HT-29 (cell line): ENCODE data around the gene MAGI2. TPM values are rescaled to one million over a fixed set of nuclear protein-coding genes. Genes with fewer than 3 reads are reported as not detected.

Experiments used
- DNase-seq: peaks from one replicate; pipeline ENCODE4 v3.0.0-alpha.2; 2015; ENCODE audit warnings: low spot score
- total RNA-seq: library from RNA; depleted of rRNA; stranded (reverse); fragments of >200 nt; shearing (Covaris generic); gene quantifications from 2 replicates; pipeline ENCODE4 v1.2.3, GENCODE V29; 2014

Gene MAGI2
- total RNA-seq, 1 experiment from 2014 or later, result 0.23 TPM

DNA sequence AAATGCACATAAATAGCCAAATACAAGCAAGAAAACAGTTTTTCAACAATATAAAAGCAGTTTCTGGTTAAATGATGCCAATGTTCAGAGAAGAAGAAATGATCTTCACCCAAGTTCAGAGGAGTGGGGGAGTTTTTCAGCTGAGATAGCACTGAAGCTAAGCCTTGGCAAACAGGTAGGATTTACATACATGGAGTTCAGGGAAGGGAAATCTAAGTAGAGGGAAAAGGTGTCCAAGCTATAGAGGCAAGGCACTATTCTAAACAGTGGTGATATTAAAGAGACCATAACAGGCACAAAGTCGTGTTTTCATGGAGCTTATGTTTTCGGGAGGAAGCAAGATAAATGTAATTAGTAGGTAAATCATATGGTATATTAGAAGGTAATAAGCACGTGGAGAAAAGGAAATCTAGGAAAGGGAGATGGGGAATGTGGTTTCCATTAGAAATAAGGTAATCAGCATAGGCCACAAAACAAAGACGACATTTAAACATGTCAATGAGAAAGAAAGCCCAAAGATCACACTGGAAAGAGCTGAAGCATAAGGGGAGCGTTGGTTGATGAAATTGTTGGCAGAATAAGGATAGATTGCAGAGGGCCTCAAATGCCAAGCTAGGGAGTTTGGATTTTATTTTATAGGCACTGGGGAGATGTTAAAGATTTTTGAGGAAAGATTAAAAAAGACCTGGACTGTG, 704.3 kb downstream of the MAGI2 start:
- no peak for DNase-seq

DNA sequence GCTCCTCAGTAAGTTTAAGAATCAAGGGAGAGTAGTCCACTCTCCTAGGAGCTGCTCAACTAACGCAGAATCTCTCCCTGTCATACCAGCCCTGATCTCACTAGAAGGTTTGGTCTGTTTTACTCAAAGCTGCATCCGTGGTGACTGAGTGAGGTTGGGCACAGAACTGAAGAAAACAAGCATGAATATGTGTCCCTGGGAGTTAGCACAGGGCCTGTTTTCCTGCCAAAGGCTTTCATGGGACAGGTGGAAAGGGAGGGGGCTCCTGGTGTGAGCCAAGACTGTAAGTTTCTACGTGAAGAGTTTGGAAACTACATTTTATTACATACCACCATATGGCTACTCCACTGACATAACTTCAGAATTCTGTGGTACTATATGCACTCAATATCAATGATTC, 705.9 kb downstream of the MAGI2 start:
- no peak for DNase-seq

DNA sequence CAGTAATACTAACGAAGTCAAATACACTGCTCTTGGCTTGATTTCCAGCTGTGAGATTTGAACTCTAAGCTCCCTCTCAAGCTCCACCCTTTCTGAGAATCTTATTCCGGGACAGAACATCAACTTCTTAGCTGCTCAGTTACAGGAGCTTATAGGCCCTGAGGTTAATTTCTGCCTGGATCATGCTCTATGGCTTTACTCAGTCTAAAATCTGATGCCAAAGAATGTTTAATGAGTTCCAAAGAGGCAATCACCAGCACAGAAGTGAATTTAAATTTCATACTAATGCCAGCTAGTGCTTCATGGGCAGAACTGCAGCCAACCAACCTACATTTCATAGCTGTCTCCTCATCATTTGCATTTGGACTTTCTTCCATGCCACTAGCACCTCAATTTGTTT, 707.2 kb downstream of the MAGI2 start:
- DNase-seq, result no peak

- no peak for DNase-seq
Measured at GRCh38 chr7:78742694-78743093, 710.8 kb downstream of the MAGI2 start.

DNA sequence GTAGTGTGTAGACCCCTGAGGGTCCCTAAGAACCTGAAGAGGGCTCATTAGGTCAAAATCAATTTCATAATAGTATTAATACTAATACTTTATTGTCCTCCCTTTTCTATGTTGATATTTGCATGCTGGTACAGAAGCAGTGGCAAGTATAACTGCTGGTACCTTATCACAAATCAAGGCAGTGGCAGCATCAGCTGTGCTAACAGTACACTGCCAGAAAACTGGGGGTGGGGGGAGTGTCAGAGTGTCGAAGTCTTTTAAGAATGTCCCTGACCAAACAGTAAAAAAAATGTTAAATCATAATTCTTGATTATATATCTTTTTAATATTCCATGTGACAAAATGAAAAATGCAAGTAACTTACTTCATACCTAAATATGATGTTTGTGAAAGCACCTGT, 716.9 kb downstream of the MAGI2 start:
- no peak for DNase-seq

DNA sequence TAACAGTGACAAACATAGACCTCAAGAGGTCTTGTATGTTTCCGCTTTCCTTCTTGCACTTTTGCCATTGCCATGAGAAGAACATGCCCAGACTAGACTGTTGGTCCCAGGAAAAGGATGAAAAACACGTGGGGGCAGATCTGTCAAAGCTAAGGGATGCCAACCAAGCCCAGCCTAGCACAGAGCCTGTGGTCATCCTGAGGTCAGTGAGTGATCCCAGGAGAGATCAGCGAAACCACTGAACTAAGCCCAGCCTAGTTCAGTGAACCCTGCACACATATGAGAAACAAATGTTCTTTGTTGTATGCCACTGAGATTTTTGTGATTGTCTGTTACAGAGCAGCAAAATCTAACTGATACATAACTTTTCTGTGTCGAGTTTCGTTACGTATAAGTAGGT, 718.8 kb downstream of the MAGI2 start:
- no peak for DNase-seq

GRCh38 chr7:78720066-78720465, 733.4 kb downstream of the MAGI2 start:
- DNase-seq, result no peak

DNA sequence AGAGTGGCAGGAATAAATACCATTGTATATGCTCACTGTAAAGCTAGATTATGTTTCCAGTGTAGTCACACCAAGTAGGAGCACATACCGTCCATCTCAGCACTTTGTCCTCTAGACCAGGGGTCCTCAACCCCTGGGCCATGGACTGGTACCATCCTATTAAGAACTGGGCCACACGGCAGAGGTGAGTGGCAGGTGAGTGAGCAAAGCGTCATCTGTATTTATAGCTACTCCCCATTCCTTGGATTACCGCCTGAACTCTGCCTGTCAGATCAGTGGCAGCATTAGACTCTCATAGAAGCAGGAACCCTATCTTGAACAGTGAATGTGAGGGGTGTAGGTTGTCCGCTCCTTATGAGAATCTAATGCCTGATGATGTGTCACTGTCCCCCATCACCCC, 735.3 kb downstream of the MAGI2 start:
- DNase-seq, result no peak

DNA sequence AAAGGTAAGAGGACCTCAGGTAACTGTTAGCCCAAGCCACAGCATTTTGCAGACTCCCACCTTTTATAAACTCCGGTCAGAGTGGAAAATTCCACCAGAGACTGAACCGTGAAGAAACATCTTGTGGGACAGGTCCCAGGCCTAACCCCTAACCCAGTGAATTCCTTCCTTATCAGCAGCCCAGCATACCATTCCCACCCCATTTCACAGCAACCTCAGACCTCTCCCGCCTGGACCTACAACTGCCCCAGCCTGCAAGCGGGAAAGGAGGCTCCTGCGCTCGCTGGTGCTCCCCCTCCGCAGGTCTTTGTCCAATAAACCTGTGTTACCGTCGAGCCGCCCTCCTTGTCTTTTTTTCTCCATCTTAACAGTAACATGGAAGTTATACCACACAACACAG, 736.6 kb downstream of the MAGI2 start:
- DNase-seq, result peak; percentile 48

DNA sequence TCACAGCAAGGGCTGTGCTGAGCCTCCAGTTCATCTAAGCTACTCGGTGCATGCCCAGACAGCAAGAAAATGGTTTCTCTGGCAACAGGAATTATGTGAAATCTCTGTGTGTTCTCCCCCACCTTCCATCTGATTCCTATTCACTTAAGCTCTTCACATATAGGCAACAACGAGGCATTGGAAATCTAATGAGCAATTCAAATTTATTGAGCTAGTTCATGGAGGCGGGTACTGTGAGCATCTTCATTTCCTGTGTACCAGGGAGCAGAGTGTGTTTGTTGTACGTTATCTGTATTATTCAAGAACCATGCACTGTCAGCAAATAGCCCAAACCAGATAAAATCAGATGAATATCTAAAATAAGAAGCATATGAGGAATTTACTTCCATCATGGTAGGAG, 739.1 kb downstream of the MAGI2 start:
- no peak for DNase-seq

DNA sequence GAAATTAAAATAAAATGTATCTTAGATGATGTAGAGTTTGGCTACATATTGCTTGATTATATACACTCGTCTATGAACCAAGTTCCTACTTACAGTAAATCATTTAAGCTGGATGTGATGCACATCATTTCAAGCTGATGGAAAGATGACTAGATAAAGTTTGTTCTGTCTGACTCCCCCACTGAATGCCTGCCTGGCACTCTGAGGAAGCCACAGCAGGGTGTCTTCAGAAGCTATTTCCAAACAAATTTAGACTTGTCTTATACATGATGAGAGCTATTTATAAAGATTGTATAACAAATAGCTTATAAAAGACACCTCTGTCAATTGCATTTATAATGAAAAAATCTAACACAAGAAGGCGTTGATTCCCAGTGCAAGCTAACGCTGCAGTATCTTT, 741.4 kb downstream of the MAGI2 start:
- DNase-seq, result no peak

DNA sequence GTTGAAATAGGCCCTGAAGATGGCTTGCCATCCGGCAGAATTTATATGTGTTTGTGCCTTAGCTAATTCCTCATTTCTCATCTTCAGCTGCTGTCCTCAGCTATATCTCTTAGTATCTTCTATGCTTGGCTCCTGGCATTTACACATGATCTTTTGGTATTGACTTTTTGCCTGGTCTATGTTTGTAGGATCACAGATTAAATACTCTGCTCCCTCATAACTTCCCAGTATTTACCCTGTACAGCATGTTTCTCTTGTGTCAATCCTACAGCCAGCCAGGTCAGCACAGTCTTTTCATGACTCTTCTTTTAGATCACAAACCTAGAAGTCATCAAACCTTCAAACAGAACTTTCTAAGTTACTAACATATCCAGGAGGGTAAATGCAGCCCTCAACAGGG, 743.8 kb downstream of the MAGI2 start:
- peak; percentile 15 for DNase-seq

DNA sequence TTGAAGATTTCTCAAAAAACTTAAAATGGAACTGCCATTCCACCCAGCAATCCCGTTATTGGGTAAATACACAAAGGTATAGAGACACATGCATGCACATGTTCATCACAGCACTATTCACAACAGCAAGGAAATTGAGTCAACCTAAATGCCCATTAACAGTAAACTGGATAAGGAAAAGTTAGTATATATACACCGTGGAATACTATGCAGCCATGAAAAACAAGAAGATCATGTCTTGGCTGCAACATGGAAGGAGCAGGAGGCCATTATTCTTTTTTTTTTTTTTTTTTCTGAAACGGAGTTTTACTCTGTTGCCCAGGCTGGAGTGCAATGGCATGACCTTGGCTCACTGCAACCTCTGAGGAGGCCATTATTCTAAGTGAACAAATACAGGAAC, 749.0 kb downstream of the MAGI2 start:
- no peak for DNase-seq

- DNase-seq, result no peak
Measured at GRCh38 chr7:78703391-78703790, 750.1 kb downstream of the MAGI2 start.

DNA sequence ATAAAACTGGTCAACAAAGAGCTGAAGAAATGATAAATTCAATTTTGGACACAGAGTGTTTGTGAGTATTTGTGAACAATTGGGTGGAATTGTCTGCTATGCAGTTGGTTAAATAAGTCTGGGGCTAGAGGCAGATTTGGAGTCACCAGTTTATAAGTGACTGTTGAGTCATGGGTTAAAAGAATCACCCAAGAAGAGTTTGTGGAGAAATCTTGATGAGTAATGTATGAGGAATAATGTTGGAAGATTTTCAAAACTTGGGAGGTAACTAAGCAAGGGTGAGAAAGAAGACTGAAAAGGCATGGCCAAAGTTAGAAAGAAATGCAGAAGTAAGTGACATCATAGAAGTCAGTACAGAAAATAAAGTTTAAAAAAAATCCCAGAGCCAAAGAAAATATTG, 750.7 kb downstream of the MAGI2 start:
- no peak for DNase-seq

GRCh38 chr7:78695826-78696225, 757.6 kb downstream of the MAGI2 start:
- DNase-seq, result no peak

DNA sequence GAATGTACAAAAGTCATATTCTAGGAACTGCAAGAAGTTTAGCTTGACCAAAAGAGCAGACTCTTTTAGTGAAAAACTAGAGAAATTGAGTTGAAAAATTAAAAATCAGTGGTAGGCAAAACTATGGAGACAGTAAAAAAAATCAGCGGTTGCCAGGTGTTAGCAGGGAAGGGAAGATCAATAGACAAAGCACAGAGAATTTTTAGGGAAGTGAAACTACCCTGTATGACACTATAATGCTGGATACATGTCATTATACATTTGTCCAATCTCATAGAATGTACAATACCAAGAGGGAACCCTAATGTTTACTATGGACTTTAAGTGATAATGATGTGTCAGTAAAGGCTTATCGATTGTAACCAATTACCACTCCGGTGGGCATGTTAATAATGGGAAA, 761.9 kb downstream of the MAGI2 start:
- DNase-seq, result no peak

DNA sequence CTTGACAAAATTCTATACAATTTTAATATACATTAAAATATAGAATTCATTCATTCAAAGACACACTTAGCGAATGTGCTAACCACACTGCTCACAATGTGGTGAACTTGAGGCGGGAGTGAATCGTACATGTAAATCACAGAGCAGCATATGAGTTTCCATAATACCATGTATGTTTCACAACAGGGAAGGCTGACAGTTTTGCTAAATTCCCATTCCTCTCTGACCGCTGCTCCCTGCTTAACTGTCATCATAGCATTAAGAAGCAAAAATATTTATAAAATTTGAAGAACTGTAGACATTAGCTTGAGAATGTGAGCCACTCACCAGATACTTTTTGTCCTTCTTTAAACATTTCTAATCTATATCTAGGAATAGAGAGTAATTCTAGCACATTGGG, 763.3 kb downstream of the MAGI2 start:
- no peak for DNase-seq

DNA sequence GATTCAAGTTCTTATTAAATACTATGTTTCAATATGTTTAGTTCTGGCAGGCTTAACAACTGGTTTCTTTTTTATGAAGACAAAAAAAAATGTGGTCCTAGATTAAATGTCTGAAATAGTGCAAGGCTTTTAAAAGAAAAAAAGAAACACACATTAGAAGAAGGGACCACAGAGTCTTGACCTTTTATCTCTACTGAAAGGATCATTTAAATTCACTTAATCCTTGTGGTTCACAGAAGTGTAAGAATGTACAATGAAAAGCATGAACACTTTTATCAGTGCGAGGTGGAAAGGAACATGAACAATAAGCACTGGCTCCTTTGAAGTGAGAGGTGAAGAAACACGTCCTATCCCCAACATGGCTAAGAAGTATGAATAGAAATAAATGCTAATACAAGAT, 765.1 kb downstream of the MAGI2 start:
- no peak for DNase-seq

DNA sequence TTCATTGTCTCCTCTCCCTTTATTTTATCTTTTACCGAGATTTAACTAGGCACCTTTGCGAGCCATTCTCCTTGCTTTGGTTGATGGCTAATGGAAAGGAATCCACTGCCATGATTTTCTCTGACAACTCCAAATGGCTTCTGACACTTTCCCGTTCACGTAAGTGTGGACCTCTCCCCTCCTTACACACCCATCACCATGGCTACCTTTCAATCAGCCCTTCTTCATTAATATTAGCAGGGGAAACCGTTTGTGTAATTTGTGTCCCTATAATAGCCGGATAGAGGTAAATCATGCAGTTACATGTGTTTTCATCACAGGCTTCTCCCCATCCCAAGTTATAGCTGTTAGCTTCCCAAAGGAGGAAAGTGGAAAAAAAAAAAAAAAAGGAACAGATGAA, 767.3 kb downstream of the MAGI2 start:
- DNase-seq, result peak; percentile 18

DNA sequence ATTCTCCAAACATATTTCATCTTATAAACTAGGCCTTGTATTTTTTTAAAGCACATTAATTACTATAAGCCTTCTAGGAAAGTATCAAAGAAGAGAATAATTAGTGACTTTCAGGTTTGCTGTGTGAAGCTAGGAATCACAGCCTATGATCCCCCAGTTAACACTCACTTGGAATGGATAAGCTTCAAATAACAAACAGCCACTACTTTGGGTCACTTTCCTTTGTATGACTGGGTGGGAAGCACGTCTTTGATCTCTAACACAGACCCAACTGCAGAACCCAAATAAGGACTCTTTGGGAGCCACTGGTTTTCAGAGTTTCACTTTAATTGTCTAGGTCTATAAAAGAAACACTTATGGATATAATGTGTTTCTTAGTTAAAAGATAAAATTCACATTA, 769.3 kb downstream of the MAGI2 start:
- DNase-seq, result no peak

DNA sequence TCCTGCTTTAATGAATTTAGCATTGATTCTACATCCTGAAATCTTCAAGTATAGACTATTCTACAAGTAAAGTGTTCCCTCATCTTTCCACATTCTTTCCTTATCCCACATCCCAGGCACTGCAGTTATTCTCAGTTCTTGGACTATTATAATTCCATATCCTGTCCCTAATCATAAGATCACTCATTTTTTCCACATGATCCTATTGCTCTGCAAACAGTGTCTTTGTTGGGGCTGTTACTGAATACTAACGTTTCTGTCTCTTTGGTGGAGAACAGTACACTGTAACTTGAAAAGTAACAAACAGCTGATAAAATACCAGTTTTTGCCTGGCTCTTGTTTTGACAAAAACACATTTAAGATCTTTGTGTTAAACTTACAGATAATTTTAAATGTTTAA, 769.9 kb downstream of the MAGI2 start:
- no peak for DNase-seq

DNA sequence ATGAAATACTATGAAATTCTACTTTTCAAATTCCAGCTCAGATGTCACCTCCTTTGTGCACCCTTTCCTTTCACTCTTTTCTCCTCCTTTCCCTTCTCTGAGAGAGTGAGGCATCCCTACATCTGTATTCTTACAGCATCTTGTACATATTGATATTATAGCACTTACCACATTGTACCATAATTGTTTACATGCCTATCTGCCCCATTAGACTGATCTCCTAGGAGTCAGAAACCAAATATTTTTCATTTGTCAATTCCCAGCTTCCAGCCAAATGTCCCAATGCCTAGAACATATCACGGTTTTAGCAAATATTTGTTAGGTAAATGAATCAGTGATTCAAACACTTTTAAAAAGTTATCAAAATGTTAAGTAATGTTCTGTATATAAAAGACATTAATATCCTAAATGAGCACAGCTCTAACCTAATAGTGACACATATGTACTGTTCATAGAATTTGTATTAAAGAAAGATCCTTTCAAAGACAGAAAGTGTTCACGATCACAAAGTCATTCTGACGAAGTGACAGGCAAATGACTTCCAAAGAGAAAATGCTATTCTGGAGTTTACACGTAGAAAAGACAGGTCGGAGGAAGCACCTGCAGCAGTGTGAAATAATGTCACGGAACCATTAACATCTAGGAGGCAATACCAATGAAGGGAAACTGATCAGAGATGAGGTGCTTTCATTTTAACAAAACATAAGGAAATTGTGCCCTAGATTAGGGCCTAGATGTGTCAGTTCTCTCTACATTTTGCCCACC, 774.2 kb downstream of the MAGI2 start:
- no peak for DNase-seq

DNA sequence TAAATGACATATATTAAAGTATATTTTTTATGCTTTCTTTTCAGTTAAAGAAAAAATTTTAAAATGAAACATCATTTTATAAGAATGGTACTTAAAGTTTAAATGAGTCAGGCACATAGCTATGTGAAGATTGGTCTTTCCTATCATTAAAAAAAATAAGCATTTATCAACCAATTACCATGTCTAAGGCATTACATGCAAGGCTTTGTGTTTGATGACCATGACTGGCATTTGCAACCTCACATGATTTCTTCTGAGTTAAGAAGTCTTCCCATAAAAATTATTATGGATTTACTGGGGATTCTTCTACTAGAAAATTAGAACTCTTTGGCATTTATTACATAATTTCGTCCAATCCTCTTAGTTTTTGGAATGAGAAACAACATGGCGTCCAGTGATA, 776.1 kb downstream of the MAGI2 start:
- DNase-seq, result no peak
